GM18873 (cell line): ENCODE measurements around the gene MOCS1.
"Not testable (repeated sequence)": the region's sequence is repeated elsewhere in the genome, so short reads cannot be mapped to it uniquely, and the experiment has no call there.

Experiments used
- ATAC-seq: cut with Tn5 transposase; IDR thresholded peaks from one replicate; pipeline ENCODE4 v1.9.1; 2021; ENCODE audit warnings: mild to moderate bottlenecking, moderate library complexity, moderate number of reproducible peaks; ENCODE audit not compliant: unreplicated experiment, low FRiP score

MOCS1 gene

DNA sequence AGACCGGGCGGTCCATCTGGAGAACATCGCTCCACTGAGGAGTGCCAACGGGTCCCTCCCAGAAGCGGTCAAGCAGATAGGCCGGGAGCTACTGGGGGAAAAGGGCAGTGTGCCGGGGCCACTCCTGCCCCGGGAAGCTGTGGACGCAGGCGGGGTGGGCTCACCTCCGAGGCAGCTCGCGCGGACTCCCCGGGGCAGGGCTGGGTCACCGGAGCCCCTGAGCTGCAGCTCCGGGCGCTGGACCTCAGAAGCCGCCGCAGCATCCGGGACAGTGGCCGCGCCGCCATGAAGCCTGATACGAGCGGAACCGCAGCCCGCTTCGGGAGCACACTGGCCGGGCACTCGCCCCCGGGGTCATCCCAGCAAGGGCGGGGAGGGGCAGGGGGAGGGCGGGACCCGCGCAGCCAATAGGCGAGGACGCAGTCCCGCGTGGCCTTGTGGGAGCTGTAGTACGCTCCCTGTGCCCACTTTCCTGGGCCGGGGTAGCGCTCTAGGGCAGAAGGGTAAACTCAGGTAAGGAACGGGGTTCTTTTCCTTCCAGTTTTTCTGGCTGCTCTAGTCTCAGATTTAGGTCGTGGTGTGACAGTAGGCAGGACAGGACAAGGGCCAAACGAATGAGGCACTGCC, at the start of gene MOCS1:
Gene MOCS1, minus strand, starts transcription at position 332 of the 627 bp plus-strand sequence. Its CDS starts 45 bp downstream, at position 287.
- ATAC-seq: no peak

GRCh38 chr6:39984051-39984450, 49.8 kb upstream of the MOCS1 start:
- no peak for ATAC-seq

DNA sequence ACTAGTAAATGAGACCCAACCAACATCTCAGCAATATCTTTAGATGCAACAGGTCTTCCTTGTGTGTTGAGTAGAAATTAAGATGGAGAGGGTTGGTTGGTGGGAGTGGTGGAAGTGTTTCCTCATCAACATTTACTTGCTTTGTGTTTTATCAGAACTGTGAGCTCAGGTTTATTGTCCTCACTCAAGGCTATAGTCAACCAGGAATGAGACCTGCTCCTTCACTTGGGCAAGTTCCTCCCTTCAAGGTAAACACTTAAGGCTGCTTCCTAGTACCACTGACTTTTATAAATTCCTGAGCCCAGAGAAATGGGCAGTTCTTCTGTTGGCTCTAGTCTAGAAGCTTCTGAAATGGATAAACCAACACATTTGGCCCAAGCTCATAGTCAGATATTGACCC, 48.9 kb upstream of the MOCS1 start:
- no peak for ATAC-seq

DNA sequence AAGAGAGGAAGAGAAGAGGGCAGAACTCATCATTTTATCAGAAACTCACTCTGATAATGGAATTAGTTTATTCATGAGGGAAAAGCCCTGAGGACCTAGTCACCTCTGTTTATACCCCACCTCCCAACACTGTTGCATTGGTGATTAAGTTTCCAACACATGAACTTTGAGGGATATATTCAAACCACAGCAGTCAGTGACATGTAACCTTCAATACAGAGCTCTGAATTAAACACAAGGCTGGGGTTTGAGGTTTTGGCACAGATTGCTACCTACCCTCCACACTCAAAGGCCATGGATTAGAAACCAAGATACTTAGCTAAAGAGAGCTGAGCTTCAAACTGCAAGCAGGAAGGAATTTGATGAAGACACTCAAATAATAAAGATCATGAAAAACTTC, 48.5 kb upstream of the MOCS1 start:
- no peak for ATAC-seq

- ATAC-seq: no peak
Measured at GRCh38 chr6:39980839-39981580, 46.7 kb upstream of the MOCS1 start.

GRCh38 chr6:39979461-39980328, 45.4 kb upstream of the MOCS1 start:
- ATAC-seq: no peak

DNA sequence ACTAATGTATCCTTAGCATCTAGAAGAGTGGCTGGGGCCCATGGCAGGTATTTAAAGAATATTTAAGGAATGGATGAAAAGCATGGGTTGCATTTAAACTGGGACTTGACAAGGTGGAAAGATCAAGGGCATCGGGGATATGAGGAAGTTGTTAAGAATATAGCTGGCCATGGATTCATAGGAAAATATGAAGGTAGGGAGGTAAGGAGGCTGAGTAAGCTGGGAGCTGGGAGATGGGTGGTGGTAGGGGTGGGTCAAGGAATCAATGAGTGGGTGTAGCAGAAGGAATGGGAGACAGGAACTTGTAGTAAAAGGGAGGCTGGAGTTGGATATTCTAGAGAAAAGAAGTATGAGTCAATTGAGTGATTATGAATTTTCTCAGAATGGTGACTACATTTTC, 44.0 kb upstream of the MOCS1 start:
- ATAC-seq: no peak

DNA sequence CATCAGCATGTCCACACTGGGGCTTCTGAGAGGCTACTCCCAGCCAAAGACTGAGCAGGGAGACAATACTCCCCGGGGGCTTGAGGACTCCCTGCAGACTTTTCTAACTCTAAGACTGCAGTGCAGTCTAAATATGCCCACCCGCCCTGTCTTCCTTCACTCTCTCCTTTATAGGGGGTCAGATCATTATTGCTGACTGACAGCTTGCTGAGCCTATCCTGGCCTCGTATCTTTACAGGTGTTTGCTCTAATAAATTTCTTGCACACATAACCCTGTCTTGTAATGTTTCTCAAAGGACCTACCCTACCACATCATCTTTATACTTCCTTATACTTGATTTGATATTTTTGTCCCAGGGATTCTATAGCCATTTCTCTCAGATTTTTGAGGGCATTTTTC, 39.4 kb upstream of the MOCS1 start:
- no peak for ATAC-seq

GRCh38 chr6:39972717-39973116, 38.5 kb upstream of the MOCS1 start:
- not testable (repeated sequence) for ATAC-seq

- ATAC-seq: not testable (repeated sequence)
Measured at GRCh38 chr6:39971131-39971530, 36.9 kb upstream of the MOCS1 start.

- ATAC-seq: no peak
Measured at GRCh38 chr6:39965751-39966150, 31.5 kb upstream of the MOCS1 start.

- no peak for ATAC-seq
Measured at GRCh38 chr6:39964530-39964929, 30.3 kb upstream of the MOCS1 start.

GRCh38 chr6:39964094-39964493, 29.8 kb upstream of the MOCS1 start:
- no peak for ATAC-seq

DNA sequence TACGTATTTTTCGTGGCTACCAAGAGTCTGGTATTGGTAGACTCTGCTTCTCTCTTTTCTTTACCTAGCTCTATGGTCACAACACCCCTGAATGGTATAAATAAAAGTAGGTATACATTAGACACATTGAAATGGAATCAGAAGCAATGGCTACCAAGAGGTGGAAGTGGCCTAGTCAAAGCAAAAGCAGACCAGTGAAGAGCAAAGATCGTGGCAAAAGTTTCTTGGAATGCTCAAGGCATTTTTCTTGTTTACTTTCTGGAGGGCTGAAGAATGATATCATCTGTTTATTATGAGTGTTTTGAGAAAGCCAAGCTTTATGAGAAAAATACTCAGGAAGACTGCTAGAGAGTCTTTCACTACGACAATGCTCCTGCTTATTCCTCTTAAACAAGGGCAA, 28.6 kb upstream of the MOCS1 start:
- no peak for ATAC-seq

- no peak for ATAC-seq
Measured at GRCh38 chr6:39961178-39961577, 26.9 kb upstream of the MOCS1 start.

DNA sequence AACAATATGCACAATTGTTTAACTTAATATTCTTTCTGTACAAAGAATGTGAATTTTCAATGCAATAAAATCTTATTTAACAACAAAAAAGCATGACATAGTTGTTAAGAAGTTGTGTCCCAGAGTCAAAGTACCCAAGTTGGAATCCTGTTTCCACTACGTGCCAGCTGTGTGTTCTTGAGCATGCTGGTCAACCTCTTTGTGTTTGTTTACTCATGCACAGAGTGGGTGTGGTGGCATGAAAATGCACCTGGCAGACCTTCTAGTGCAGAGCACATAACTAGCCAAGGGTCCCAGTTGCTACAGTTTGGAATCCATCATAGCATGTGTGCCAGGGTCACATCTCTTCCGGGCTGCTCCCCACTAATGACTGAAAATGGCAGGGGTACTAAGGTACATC, 24.7 kb upstream of the MOCS1 start:
- no peak for ATAC-seq

- ATAC-seq: no peak
Measured at GRCh38 chr6:39956936-39957335, 22.7 kb upstream of the MOCS1 start.

DNA sequence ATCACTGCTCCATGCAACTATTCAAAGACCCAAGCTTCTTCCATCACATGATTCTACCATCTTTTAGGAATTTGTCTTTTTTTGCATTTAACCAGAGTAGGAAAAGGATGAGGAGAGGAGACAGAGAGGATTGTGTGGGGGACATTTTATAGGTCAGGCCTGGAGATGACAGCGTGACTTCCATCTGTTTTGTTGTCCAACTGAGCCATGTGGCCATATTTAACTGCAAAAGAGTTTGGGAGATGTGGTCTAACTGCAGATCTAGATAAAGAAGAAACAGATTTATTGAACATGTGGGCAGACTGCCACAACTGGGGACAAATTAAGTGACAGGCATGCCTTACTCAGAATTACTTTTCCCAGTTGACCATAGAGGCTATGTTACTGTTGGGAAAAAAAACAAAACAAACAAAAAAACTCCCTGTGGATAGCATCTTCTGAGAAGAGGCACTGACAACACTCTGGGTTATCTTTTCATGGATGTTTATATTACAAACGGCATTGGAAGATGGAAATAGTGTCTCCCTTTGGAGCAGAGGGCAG, 18.9 kb upstream of the MOCS1 start:
- ATAC-seq: no peak

DNA sequence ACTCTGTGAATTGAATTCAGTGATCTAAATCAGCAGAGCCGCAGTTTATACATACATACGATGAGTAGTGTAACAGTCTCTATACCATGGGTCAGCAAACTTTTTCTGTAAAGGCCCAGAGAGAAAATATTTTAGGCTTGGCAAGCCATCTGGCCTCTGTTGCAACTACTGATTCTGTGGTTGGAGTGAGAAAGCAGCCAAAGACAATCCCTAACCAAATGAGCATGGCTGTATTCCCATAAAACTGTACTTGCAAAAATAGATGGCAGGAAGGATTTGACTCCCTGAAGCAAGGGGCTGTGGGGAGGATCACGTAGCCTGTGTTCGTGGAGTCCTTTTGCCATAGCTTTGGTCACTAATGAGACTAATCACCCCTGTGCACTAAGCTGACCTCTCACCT, 17.9 kb upstream of the MOCS1 start:
- ATAC-seq: no peak

DNA sequence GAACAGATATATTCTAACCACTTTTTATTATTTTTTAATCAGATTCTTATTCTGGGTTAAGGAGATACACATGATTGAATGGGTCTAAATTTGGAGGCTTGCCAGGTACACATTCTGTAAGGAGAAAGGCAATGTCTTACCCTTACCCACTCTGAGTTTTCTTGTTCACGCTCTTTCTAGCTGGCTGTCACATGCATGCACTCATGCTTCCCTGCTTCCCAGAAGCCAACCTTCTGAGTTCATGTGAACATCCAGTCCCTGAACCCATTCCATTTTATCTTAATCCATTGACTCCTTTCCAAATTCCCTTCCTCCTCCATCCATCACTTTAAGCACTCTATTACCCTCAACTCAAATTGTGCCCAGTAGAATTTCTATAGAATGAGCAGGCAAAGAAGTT, 17.5 kb upstream of the MOCS1 start:
- ATAC-seq: no peak

- no peak for ATAC-seq
Measured at GRCh38 chr6:39951191-39951590, 16.9 kb upstream of the MOCS1 start.
